Endometrium (tissue), 2 donors: ENCODE measurements around the gene NR1D1.

ENCODE experiments used
- FAIRE-seq: peaks from 2 replicates; lab custom pipeline; 2012; peaks lifted over from hg19 to GRCh38; lab: Jason Lieb, UNC
- donor health status: control.
- donor health status: control.

The NR1D1 gene

GRCh38 chr17:40111221-40112128, 11.1 kb upstream of the NR1D1 start:
- no peak for FAIRE-seq

GRCh38 chr17:40110026-40110845, 9.8 kb upstream of the NR1D1 start:
- no peak for FAIRE-seq

GRCh38 chr17:40108970-40109824, 8.8 kb upstream of the NR1D1 start:
- FAIRE-seq, result no peak

GRCh38 chr17:40107522-40108174, 7.3 kb upstream of the NR1D1 start:
- no peak for FAIRE-seq

GRCh38 chr17:40106760-40107521, 6.6 kb upstream of the NR1D1 start:
- FAIRE-seq, result no peak

GRCh38 chr17:40105861-40106759, 5.7 kb upstream of the NR1D1 start:
- FAIRE-seq, result no peak

- no peak for FAIRE-seq
Measured at GRCh38 chr17:40104594-40105486, 4.5 kb upstream of the NR1D1 start.

- FAIRE-seq, result no peak
Measured at GRCh38 chr17:40103688-40104087, 3.3 kb upstream of the NR1D1 start.

GRCh38 chr17:40103071-40103661, 2.8 kb upstream of the NR1D1 start:
- no peak for FAIRE-seq

- no peak for FAIRE-seq
Measured at GRCh38 chr17:40101367-40102210, 1.2 kb upstream of the NR1D1 start.

GRCh38 chr17:40100669-40101366, 429 bp upstream of the NR1D1 start:
- peak; percentile 15 for FAIRE-seq

- FAIRE-seq, result no peak
Measured at GRCh38 chr17:40099619-40100418, 570 bp downstream of the NR1D1 start.

- peak; percentile 84 for FAIRE-seq
Measured at GRCh38 chr17:40098846-40099618, 1.4 kb downstream of the NR1D1 start.

GRCh38 chr17:40097931-40098845, 2.2 kb downstream of the NR1D1 start:
- no peak for FAIRE-seq
